HG02884 (cell line): Measurements from ENCODE around the gene RAP1A.
"Not testable (repeated sequence)": the region's sequence is repeated elsewhere in the genome, so short reads cannot be mapped to it uniquely, and the experiment has no call there.

ENCODE experiments used
- ATAC-seq: cut with Tn5 transposase; IDR thresholded peaks from one replicate; pipeline ENCODE4 v1.9.1; 2021; ENCODE audit warnings: mild to moderate bottlenecking, moderate library complexity; ENCODE audit not compliant: unreplicated experiment

The RAP1A gene

DNA sequence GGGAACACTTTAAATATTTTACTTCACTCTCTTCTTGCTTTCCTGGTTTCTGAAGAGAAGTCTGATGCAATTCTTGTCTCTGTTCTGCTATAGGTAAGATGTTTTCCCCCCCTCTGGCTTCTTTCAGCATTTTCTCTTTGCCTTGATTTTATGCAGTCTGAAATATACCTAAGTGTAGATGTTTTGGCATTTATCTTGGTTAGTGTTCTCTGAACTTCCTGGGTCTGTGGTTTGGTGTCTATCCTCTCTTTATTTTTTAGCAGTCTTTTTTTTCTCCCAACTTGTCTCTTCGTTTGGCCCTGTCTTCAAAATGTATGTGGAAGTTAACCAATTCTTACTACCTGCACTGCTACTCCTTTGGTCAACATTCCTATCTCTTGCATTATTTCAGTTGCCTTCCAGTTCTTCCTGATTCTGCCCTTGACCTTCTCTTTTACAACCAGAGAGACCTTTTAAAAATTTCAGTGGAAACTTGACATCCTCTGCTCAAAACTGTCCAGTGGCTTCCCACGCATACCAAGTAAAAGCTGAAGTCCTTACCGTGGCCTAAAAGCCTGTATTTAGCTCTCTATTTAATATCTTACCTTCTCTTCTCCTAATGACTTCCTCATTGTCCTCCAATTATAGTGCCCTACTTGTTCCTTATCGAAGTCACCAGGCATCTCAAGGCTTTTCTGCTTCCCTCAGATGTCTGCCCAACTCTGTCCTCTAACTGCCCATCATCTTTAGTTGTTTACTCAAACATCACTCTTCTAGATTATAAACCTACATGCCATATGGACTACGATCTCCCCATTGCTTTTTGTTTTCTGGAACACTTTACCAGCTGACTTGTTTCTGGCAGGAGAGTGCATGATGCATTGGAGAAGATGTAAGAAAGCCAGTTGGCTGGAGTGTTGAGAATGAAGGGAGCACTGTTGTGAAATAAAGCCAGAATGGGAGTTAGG, 40.9 kb downstream of the RAP1A start:
- ATAC-seq, result no peak

DNA sequence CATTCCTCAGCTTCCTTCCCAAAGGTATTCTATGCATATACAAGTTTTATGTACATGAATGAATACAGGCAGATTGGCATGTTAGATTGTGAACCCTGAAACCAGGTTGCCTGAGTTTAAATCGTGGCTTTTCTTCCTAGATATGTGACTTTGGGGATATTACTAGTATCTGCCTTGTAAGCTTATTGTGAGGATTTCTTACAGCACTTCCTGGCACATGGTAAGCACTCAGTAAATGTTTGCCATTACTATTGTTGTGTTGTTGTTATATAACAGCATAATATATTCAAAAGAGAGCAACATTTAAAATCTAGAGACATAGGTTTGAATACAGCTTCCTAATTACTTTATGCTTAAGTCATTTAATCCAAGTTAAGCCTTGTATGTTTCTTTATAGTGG, 45.1 kb downstream of the RAP1A start:
- no peak for ATAC-seq

DNA sequence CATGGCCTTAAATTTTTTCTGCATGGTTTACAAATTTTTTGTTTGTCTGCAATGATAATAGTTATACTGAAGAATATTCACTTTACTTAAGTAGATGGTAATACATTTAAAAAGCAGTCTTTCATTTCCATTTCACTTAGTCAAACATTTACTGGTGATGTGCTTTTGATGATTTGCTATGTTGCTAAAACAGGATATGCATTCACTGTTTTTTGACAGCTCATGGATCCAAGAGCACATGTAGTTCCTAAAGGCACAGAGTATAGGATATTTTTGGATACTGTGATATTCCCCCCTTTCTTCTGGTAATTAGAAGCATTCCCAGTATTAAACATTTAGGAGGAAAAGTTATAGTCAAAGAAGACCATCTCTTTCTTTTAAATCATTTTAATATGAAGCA, 45.9 kb downstream of the RAP1A start:
- no peak for ATAC-seq

DNA sequence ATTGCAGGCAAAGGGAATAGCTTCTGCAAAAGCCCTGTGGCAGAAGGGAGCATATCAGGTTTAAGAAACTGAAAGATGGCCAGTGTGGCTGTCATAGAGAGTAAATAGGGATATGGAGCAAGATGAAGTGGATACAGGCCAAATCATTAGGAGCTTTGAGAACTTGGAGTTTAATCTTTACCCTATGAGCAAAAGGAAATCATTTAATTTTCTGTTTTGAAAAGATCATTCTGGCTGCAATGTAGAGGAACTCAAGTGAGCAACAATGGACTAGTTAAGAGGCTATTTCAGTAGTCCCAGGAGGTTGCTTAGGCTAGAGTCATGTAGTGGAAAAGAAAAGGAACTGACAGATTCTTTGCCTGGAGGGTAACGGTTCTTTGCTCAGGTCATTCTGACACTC, 47.2 kb downstream of the RAP1A start:
- ATAC-seq, result no peak

DNA sequence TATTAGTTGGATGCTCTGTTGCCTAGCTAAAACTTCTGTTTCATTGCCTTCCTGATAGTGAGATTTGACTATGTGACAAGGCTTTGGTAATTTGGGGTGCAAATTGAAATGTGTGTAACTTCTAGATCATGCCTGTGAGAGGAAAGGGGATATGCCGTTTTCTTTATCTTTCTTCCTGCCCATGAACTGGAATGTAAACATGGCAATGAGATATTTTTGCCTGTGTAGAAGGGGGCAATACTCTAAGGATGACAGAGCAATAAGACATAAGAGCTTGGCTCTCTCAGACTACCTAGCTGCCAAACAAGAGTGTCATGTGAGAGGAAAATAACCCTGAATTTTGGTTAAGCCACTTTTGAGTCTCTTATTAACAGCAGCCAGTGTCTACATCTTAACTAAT, 49.7 kb downstream of the RAP1A start:
- no peak for ATAC-seq

DNA sequence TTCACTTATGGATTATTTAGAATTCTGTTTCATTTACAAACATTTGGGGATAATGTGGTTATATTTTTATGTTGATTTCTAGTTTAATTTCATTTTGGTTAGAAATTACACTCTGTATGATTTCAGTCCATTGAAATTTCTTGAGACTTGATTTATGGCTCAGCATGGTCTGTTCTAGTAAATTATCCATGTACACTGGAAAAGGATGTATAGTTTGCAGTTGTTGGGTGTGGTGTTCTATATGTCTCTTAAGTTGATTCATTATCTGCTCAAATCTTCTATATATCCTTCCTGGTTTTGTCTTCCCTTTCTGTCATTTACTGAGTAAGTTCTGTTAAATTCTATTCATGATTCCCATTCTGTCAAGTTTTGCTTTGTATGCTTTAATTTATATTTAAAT, 52.3 kb downstream of the RAP1A start:
- no peak for ATAC-seq

DNA sequence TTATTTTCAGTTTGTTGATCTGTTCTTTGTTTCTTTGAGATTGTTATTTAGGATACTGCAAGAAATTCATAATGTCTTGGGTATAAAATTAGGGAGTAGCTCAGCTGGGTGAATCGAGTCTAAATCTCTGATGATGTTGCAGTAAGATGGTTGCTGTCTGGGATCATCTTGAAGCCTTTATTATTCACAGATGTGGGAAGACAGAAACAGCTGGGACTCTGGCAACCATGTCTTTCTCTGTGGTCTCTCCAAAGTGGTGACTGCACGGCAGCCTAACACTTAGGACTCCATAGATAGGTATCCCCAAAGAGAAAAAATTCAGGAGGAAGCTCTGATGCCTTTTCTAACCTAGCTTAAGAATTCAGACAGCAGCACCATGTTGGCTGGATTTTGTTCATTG, 52.7 kb downstream of the RAP1A start:
- no peak for ATAC-seq

DNA sequence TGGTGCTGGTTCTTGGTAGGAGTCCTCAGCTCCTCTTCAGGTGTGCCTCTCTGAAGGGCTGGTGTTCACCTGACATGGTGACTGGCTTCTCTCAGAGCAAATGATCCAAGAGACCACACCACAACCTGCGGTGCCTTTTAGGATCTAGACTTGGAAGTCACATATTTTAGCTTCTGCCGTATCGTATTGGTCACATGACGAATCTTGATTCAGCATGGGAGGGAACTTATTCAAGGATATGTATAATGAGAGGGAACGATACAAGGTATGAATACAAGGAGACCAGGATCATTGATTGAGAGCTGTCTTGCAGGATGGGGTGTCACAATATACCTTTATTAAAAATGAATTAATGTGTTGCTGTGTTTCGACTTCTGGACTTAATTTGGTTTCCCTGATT, 58.0 kb downstream of the RAP1A start:
- no peak for ATAC-seq

DNA sequence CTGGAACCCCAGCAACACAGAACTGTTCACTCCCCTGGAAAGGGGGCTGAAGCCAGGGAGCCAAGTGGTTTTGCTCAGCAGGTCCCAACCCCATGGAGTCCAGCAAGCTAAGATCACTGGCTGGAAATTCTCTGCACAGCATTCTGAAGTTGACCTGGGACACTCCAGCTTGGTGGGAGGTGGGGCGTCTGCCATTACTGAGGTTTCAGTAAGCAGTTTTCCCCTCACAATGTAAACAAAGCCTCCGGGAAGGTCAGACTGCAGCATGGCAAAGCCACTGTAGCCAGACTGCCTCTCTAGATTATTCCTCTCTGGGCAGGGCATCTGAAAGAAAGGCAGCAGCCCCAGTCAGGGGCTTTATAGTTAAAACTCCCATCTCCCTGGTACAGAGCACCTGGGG, 60.0 kb downstream of the RAP1A start:
- no peak for ATAC-seq

DNA sequence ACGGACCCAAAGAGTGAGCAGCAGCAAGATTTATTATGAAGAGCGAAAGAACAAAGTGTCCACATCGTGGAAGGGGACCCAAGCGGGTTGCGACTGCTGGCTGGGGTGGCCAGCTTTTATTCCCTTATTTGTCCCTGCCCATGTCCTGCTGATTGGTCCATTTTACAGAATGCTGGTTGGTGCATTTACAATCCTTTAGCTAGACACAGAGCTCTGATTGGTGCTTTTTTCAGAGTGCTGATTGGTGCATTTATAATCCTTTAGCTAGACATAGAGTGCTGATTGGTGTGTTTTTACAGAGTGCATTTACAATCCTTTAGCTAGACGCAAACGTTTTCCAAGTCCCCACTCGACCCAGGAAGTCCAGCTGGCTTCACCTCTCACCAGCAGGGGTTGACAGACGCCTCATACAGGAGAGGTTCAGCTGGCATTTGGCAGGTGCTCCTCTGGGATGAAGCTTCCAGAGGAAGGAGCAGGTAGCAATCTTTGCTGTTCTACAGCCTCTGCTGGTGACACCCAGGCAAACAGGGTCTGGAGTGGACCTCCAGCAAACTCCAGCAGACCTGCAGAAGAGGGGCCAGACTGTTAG, 60.7 kb downstream of the RAP1A start:
- not testable (repeated sequence) for ATAC-seq

DNA sequence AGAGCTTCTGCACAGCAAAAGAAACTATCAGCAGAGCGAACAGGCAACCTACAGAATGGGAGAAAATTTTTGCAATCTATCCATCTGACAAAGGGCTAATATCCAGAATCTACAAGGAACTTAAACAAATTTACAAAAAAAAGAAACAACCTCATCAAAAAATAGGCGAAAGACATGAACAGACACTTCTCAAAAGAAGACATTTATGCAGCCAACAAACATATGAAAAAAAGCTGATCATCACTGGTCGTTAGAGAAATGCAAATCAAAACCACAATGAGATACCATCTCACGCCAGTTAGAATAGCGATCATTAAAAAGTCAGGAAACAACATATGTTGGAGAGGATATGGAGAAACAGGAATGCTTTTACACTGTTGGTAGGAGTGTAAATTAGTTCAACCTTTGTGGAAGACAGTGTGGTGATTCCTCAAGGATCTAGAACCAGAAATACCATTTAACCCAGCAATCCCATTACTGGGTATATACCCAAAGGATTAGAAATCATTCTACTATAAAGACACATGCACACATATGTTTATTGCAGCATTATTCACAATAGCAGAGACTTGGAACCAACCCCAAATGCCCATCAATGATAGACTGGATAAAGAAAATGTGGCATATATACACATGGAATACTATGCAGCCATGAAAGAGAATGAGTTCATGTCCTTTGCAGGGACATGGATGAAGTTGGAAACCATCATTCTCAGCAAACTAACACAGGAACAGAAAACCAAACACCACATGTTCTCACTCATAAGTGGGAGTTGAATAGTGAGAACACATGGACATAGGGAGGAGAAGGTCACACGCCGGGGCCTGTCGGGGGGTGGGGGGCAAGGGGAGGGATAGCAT, 65.9 kb downstream of the RAP1A start:
- ATAC-seq, result not testable (repeated sequence)

DNA sequence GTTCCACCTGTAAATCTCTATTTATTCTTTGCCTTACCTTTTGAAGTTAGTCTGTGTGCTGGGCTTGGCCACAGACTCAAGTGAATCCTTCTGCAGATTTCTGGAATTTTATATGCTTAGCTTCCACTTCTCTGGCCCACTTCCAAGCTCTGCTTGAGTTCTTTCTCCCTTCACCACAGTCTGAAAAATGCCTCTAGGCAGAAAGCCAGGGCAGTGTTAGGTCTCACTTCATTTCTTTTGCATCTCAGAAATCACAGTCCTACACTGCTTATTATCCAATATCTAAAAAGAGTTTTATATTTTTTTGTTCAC, 70.7 kb downstream of the RAP1A start:
- ATAC-seq, result no peak

DNA sequence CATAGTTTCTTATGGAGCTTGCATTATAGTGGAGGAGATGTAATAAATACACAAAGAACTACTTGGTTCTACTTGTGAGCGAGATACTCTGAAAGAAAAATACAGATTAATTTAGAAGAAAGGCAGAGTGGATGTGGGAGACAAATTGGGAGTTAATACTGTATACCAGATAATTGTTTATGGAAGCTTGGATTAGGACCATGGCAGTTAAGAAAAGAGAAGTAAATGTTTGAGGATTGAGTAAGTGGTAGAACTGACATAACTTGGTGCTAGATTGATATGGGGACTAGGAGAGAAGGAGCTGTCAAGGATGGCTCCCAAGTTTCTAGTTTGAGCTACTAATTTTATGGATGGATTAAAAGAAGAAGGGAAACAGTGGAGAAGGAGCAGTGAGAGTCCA, 72.3 kb downstream of the RAP1A start:
- no peak for ATAC-seq

DNA sequence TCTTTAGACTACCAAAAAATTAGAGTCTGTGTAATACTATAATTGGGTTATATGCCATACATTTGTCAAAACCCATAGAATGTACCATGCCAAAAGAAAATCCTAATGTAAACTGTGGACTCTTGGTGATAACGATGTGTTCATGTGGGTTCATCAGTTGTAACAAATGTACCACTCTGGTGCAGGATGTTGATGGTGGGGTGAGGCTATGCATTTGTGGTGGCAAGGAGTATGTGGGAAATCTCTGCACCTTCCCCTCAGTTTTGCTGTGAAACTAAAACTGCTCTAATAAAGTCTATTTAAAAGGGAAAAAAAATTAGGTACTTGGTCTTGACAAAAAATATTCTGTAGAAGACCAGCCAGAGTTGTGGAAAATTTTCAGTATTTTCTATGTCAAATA, 76.2 kb downstream of the RAP1A start:
- no peak for ATAC-seq

DNA sequence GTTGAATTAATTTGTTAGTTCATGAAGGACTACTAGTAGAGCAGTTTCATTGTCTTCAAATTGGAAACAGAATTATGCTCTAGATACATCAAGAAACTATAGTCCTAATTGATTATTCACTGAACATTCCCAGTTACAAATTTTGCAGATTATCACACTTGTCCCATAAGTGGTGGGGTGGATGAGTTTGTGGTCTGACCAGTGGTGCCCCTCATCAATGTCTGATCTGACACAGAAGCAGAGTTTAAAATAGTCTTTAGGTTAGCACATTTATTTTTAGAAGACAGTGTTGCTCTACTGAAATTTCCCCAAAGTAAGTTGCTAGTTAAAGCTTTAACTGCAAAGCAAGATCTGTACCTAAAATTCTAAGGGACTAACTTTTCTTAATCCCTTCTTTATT, 76.7 kb downstream of the RAP1A start:
- ATAC-seq, result no peak

DNA sequence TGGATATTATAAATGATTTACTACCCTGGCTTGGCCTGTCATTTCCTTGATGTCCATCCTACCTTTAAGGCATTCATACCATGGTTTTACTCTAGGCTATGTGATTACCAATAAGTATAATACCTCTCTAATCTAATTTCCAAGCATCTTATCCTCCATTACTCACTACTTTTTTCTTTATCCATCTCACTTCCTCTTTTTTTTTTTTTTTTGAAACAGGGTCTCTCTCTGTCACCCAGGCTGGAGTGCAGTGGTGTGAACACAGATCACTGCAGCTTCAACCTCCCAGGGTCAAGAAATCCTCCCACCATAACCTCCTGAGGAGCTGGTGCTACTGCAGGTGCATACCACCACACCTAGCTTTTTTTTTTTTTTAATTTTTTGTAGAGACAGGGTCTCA, 79.7 kb downstream of the RAP1A start:
- ATAC-seq, result no peak

DNA sequence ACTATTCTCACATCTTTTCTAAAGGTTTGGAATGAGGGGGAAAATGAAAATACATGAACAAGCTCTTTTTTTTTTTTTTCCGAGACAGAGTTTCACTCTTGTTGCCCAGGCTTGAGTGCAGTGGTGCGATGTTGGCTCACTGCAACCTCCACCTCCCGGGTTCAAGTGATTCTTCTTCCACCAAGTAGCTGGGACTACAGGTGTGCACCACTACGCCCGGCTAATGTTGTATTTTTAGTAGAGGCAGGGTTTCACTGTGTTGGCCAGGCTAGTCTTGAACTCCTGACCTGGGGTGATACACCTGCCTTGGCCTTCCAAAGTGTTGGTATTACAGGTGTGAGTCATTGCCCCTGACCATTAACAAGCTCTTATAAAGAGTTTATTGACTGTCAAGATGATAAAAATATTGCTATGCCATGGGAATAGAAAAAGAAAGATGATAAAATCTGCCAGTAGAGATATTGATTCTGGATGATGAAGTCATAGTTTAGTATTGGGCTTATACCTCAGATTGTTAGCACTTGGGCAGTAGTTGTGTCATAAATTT, 83.0 kb downstream of the RAP1A start:
- no peak for ATAC-seq

DNA sequence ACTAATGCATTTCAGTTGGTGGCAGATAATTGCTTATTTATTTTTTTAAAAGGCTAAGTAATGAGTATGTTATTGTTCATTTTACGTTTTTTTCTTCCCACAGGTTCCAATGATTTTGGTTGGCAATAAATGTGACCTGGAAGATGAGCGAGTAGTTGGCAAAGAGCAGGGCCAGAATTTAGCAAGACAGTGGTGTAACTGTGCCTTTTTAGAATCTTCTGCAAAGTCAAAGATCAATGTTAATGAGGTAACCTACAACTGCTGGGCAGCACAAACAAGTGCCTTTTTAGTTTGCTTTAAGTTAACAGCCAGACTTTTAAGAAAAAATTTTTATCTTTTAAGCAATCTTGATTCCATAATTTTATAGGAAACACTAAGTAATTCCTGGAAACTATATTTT, 84.7 kb downstream of the RAP1A start:
- no peak for ATAC-seq

DNA sequence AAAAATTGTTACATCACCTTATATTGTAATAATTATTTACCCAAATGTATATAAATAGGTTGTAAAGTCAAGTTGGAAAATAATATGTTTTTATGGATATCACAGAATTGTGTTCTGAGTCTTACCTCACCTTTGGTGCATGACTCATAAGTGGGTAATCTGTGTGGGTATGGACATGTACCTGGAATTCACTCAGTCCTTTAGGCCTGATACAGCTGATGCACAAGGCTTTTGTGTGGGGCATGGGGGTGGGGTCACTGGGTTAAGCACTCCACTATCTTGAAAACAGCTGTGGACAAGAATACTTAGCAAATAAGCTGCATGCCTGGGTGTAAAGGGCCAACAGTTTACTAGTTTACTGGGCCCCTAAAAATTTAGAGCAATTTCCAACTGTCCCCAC, 85.2 kb downstream of the RAP1A start:
- ATAC-seq, result no peak

DNA sequence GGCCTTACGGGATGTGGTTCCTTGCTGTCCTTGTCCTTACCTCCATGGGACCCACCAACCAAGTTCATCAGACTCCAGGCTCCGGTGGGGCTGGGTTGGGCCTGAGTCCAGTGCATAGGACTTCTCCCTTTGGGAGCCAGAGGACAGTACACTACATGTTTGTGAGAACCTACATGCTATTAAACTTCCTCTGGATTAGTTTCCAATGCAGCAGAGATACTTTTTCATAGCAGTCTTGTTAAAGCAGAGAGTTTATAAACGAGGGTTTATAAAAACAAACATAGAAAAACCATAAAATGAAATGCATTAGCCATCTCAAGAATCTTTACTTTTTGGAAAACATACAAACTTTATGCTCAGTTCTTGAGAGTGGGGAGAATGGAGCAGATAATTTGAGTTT, 86.3 kb downstream of the RAP1A start:
- ATAC-seq, result no peak

DNA sequence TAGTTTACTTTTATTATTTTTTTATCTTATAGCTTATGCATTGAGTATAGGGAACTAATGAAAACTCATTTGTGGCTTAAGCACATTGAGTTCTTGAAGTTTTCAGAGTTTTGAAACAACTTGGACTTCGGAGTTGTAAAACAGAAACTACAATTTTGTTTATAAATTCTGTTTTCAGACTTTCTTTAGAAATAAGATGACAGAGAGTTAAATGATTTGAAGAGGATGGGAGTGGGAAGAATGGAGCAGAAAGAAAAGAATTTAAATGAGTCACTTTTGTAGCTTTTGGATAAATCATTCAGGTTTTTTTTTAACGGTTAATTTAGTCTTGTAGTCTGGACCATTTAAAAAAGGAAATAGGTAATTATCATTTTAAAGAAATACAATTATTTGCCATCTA, 87.3 kb downstream of the RAP1A start:
- no peak for ATAC-seq

DNA sequence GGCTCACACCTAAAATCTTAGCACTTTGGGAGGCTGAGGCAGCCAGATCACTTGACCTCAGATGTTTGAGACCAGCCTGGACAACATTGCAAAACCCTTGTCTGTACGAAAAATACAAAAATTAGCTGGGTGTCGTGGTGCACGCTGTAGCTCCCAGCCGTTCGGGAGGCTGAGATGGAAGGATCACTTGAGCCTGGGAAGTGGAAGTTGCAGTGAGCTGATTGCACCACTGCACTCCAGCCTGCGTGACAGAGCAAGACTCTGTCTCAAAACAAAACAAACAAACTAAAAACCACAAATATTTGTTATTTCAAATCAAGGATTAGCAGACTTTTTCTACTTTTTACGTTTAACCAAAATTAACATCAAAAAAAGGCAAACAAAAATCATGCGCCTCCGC, 88.3 kb downstream of the RAP1A start:
- no peak for ATAC-seq
